Stimulated activated naive CD8-positive, alpha-beta T cell treated with anti-CD3 and anti-CD28 coated beads, Interleukin-15, Interleukin-2, amounts not matched to agents 100 U/mL and 50 U/mL, for 24 hours (primary cell): Measurements from ENCODE around the gene ARAF.

Source experiments
- ATAC-seq: fragments of 150-1000 bp; cut with Tn5 transposase; one replicate; pipeline ENCODE4 v1.10.0; 2021
- DNase-seq: peaks from one replicate; pipeline ENCODE4 v3.0.0; 2021

The ARAF gene

GRCh38 chrX:47564438-47565085 lies 3.6 kb downstream of the ARAF start:
- peak; percentile 19 for ATAC-seq
- DNase-seq, result no peak

GRCh38 chrX:47566841-47567240 lies 5.8 kb downstream of the ARAF start:
- DNase-seq (no peak), ATAC-seq (no peak)

GRCh38 chrX:47568656-47569295 lies 7.8 kb downstream of the ARAF start:
- peak; percentile 44 for DNase-seq
- ATAC-seq, result no peak

GRCh38 chrX:47570794-47571193 lies 9.8 kb downstream of the ARAF start:
- DNase-seq (no peak), ATAC-seq (no peak)

GRCh38 chrX:47571215-47571614 lies 10.2 kb downstream of the ARAF start:
- DNase-seq (no peak), ATAC-seq (no peak)

GRCh38 chrX:47571896-47572295 lies 10.9 kb downstream of the ARAF start:
- ATAC-seq (no peak), DNase-seq (no peak)

GRCh38 chrX:47572773-47573340 lies 11.9 kb downstream of the ARAF start:
- ATAC-seq (no peak), DNase-seq (no peak)

- ATAC-seq (no peak), DNase-seq (no peak)
Measured at GRCh38 chrX:47573341-47574075, 12.5 kb downstream of the ARAF start.

GRCh38 chrX:47574076-47574546 lies 13.1 kb downstream of the ARAF start:
- DNase-seq, result no peak
- no peak for ATAC-seq

- no peak for DNase-seq
Measured at GRCh38 chrX:47574547-47575301, 13.7 kb downstream of the ARAF start.

GRCh38 chrX:47576021-47576898 lies 15.3 kb downstream of the ARAF start:
- DNase-seq, result no peak

More at GRCh38 chrX:47574547-47575301, 13.7 kb downstream of the ARAF start:
- ATAC-seq, result no peak

GRCh38 chrX:47577424-47577823 lies 16.4 kb downstream of the ARAF start:
- ATAC-seq, result no peak

More at GRCh38 chrX:47576021-47576898, 15.3 kb downstream of the ARAF start:
- no peak for ATAC-seq

GRCh38 chrX:47577901-47578300 lies 16.9 kb downstream of the ARAF start:
- DNase-seq, result no peak
- ATAC-seq, result no peak

More at GRCh38 chrX:47577424-47577823, 16.4 kb downstream of the ARAF start:
- DNase-seq, result no peak

GRCh38 chrX:47578692-47579091 lies 17.7 kb downstream of the ARAF start:
- DNase-seq, result no peak
- ATAC-seq, result no peak

- ATAC-seq (peak; percentile 53), DNase-seq (no peak)
Measured at GRCh38 chrX:47579537-47579936, 18.5 kb downstream of the ARAF start.

- DNase-seq, result peak; percentile 82
- peak; percentile 88 for ATAC-seq
Measured at GRCh38 chrX:47581731-47582647, 21.0 kb downstream of the ARAF start, which contains the start of gene TIMP1. TIMP1 (plus strand) TSS chrX:47582436; CDS start chrX:47583416, 980 bp downstream.

GRCh38 chrX:47583240-47583861 lies 22.3 kb downstream of the ARAF start:
- no peak for ATAC-seq
- no peak for DNase-seq

GRCh38 chrX:47584714-47585113 lies 23.7 kb downstream of the ARAF start:
- ATAC-seq (peak; percentile 20), DNase-seq (no peak)

GRCh38 chrX:47585273-47585672 lies 24.3 kb downstream of the ARAF start:
- no peak for ATAC-seq
- no peak for DNase-seq
